K562 (cell line): ENCODE data around the gene BST1. TPM values are rescaled to one million over a fixed set of nuclear protein-coding genes. Genes with fewer than 3 reads are reported as not detected.

Experiments used
- ADNP ChIP-seq: fragments of 200-800 bp; sonication (Bioruptor generic); IDR thresholded peaks from 2 replicates; pipeline ENCODE4 v1.6.1; 2016; ENCODE audit warnings: missing genetic modification characterization, missing compliant biosample characterization
- ARID3B ChIP-seq: fragments of 250-450 bp; sonication (Bioruptor Pico); IDR thresholded peaks from 2 replicates; pipeline ENCODE4 v1.4.0; 2020; ENCODE audit warnings: borderline replicate concordance
- ASH1L ChIP-seq: fragments of 450-650 bp; IDR thresholded peaks from 2 replicates; pipeline ENCODE4 v1.6.1; 2018; ENCODE audit warnings: borderline replicate concordance, mild to moderate bottlenecking, low read depth; ENCODE audit not compliant: partially characterized antibody
- CHCHD3 ChIP-seq: fragments of 250-450 bp; sonication (Bioruptor Pico); IDR thresholded peaks from 2 replicates; pipeline ENCODE4 v2.1.2; 2022; ENCODE audit warnings: mild to moderate bottlenecking
- GTF2B ChIP-seq: IDR thresholded peaks from 2 replicates; pipeline ENCODE4 v1.6.1; 2011; ENCODE audit not compliant: insufficient read length; ENCODE audit errors: extremely low read depth
- HES1 ChIP-seq: fragments of 450-650 bp; IDR thresholded peaks from 2 replicates; pipeline ENCODE4 v1.6.1; 2016; ENCODE audit warnings: low read depth, mild to moderate bottlenecking, moderate library complexity
- HMBOX1 ChIP-seq: sonication (generic); IDR thresholded peaks from 2 replicates; pipeline ENCODE4 v1.6.1; 2016
- KLF10 ChIP-seq: fragments of 250-450 bp; sonication (Bioruptor Pico); IDR thresholded peaks from 2 replicates; pipeline ENCODE4 v1.6.1; 2021; ENCODE audit warnings: matching md5 sums
- MCM2 ChIP-seq: fragments of 450-650 bp; IDR thresholded peaks from 2 replicates; pipeline ENCODE4 v1.6.1; 2017; ENCODE audit warnings: low read depth, mild to moderate bottlenecking
- TCF15 ChIP-seq: fragments of 250-450 bp; sonication (Bioruptor Pico); IDR thresholded peaks from 2 replicates; pipeline ENCODE4 v1.8.0; 2022; ENCODE audit warnings: moderate library complexity, mild to moderate bottlenecking, inconsistent platforms
- ZFP36 ChIP-seq: fragments of 150-350 bp; IDR thresholded peaks from 2 replicates; pipeline ENCODE4 v1.6.1; 2018; ENCODE audit warnings: low read length, low read depth; ENCODE audit not compliant: partially characterized antibody
- ZKSCAN3 ChIP-seq: fragments of 250-450 bp; sonication (Bioruptor Pico); IDR thresholded peaks from 2 replicates; pipeline ENCODE4 v1.4.0; 2020
- ZNF311 ChIP-seq: fragments of 250-450 bp; sonication (Bioruptor Pico); IDR thresholded peaks from 2 replicates; pipeline ENCODE4 v1.4.0; 2020; ENCODE audit warnings: mild to moderate bottlenecking, moderate library complexity
- ZSCAN29 ChIP-seq: fragments of 450-650 bp; IDR thresholded peaks from 2 replicates; pipeline ENCODE4 v1.6.1; 2017
- polyA plus RNA-seq, 8 experiments: library from polyadenylated mRNA; depleted of rRNA in 4 of 8; stranded (reverse) in 5 of 8; unstranded in 3 of 8; fragments of >200 nt; fragmentation: Nextera tagmentation in 2 of 8; fragmentation: Illumina TruSeq in 1 of 8; extraction: Ambion mirVana in 2 of 8; extraction: Trizol in 1 of 8; gene quantifications; 2 replicates each; pipeline versions ENCODE4 v1.2.1 to v1.2.3, GENCODE V29; 2011 to 2014; ENCODE audit warnings: inconsistent platforms in 1 of 8, missing spikeins in 1 of 8
- total RNA-seq, 7 experiments: library from RNA; depleted of rRNA in 6 of 7; stranded (reverse); fragments of >200 nt in 6 of 7; fragmentation: Illumina TruSeq in 2 of 7; extraction: Trizol in 2 of 7; gene quantifications; 2 replicates each; pipeline versions ENCODE4 v1.2.1 to v1.2.3, GENCODE V29; 2011 to 2021; ENCODE audit warnings: low replicate concordance in 1 of 7

The BST1 gene
- total and polyA plus RNA-seq, 9 of the 15 experiments (the other 6 are each of a cell fraction or from before 2014, with no cell fraction given): 0.04 to 0.38 (median 0.07) TPM; not detected in 6

- TF ChIP-seq HMBOX1 (peak; percentile 78), ASH1L (no peak), ARID3B (CRISPR knock-in tag) (no peak), ZNF311 (no peak), TCF15 (no peak), MCM2 (no peak), KLF10 (no peak), ZKSCAN3 (no peak), ADNP (no peak), HES1 (no peak), GTF2B (no peak), ZSCAN29 (no peak; the same call in 1 of the 2 replicates), CHCHD3 (CRISPR knock-in tag) (no peak), ZFP36 (peak; percentile 3)
Measured at GRCh38 chr4:15681372-15682241, 21.3 kb upstream of the BST1 start, which contains the start of gene FAM200B (continued).
